ENCODE results near the gene ROPN1.

DNA sequence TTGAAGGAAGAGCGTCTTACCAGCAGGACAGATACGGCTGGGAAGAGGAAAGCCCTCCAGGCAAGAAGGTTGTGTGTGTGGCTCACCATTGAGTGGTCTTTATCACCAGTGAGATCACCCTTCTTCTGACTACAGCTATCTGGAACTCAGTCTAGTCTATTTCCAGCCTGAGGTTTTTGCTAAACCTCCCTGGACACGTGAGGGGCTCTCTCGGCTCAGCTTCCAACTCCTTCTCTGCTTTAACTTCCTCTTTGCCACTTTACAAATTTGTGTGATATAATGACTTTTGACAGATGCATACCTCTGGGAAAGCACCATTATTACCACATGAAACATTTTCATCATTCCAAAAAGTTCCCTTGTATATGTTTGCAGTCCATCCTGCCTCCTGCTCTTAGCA is 15.3 kb upstream of the ROPN1 start:
- TF ChIP-seq, protein P1, sequence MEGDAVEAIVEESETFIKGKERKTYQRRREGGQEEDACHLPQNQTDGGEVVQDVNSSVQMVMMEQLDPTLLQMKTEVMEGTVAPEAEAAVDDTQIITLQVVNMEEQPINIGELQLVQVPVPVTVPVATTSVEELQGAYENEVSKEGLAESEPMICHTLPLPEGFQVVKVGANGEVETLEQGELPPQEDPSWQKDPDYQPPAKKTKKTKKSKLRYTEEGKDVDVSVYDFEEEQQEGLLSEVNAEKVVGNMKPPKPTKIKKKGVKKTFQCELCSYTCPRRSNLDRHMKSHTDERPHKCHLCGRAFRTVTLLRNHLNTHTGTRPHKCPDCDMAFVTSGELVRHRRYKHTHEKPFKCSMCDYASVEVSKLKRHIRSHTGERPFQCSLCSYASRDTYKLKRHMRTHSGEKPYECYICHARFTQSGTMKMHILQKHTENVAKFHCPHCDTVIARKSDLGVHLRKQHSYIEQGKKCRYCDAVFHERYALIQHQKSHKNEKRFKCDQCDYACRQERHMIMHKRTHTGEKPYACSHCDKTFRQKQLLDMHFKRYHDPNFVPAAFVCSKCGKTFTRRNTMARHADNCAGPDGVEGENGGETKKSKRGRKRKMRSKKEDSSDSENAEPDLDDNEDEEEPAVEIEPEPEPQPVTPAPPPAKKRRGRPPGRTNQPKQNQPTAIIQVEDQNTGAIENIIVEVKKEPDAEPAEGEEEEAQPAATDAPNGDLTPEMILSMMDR (conservative IDR thresholded peaks at IDR 0.05; ENCODE audit: low read depth, low read length) = no peak
- TF ChIP-seq EZH2 (IDR thresholded peaks at IDR 0.05; ENCODE audit: low read length, unreplicated experiment) = no peak

Measured in PC-3 (cell line).